SU-DHL-6 (cell line): ENCODE results near the gene TUBA4B.
"Not testable (repeated sequence)": the region's sequence is repeated elsewhere in the genome, so short reads cannot be mapped to it uniquely, and the experiment has no call there.

ENCODE experiments used
- H2AFZ ChIP-seq: fragments of 200-600 bp; sonication (generic); 2 replicates; pipeline ENCODE4 v1.6.1; 2014; ENCODE audit warnings: low read depth, mild to moderate bottlenecking, moderate library complexity, mixed read lengths, antibody characterized with exemption, low read length; ENCODE audit not compliant: severe bottlenecking
- H3F3A ChIP-seq: fragments of 200-600 bp; shearing (Covaris generic); 2 replicates; pipeline ENCODE4 v1.6.0; 2016; ENCODE audit warnings: antibody characterized with exemption, mild to moderate bottlenecking; ENCODE audit not compliant: insufficient read depth
- H3K27ac ChIP-seq: fragments of 200-600 bp; sonication (generic); 2 replicates; pipeline ENCODE4 v1.5.1; 2016; ENCODE audit warnings: low read depth, mild to moderate bottlenecking, low read length, moderate library complexity, mixed read lengths
- H3K27me3 ChIP-seq: fragments of 200-600 bp; sonication (generic), shearing (Covaris generic); 2 replicates; pipeline ENCODE4 v1.6.0; 2014; ENCODE audit warnings: mild to moderate bottlenecking, low read length
- H3K36me3 ChIP-seq: fragments of 200-600 bp; sonication (generic); 2 replicates; pipeline ENCODE4 v1.6.1; 2014; ENCODE audit warnings: mild to moderate bottlenecking, low read length, mixed read lengths
- H3K4me2 ChIP-seq: fragments of 300-600, 200-600 bp; shearing (Covaris generic), sonication (generic); 2 replicates; pipeline ENCODE4 v1.6.0; 2014; ENCODE audit warnings: low read length, low read depth, mild to moderate bottlenecking; ENCODE audit not compliant: poor library complexity, severe bottlenecking
- H3K4me3 ChIP-seq: fragments of 200-600 bp; sonication (generic); 2 replicates; pipeline ENCODE4 v1.5.1; 2014; ENCODE audit warnings: antibody characterized with exemption, low read length, mild to moderate bottlenecking, mixed read lengths; ENCODE audit not compliant: insufficient read depth, poor library complexity, severe bottlenecking
- H3K79me2 ChIP-seq: fragments of 200-600 bp; sonication (generic); 2 replicates; pipeline ENCODE4 v1.6.1; 2014; ENCODE audit warnings: mild to moderate bottlenecking, low read length, moderate library complexity; ENCODE audit not compliant: insufficient read depth
- H3K9ac ChIP-seq: fragments of 200-600 bp; sonication (generic); 2 replicates; pipeline ENCODE4 v1.7.0; 2014; ENCODE audit warnings: mild to moderate bottlenecking, low read length
- H3K9me2 ChIP-seq: fragments of 200-600 bp; sonication (generic); replicated peaks from 2 replicates; pipeline ENCODE4 v1.6.1; 2014; ENCODE audit warnings: low read length; ENCODE audit not compliant: insufficient read depth
- H3K9me3 ChIP-seq: fragments of 200-600 bp; sonication (generic); 2 replicates; pipeline ENCODE4 v1.6.1; 2014; ENCODE audit warnings: low read length, mixed read lengths; ENCODE audit not compliant: insufficient read depth
- H4K20me1 ChIP-seq: fragments of 200-600 bp; sonication (generic); 2 replicates; pipeline ENCODE4 v1.6.1; 2014; ENCODE audit warnings: low read depth, mild to moderate bottlenecking, antibody characterized with exemption, low read length, moderate library complexity, mixed read lengths
- CTCF ChIP-seq: fragments of 200-600 bp; sonication (generic); IDR thresholded peaks from one replicate; pipeline ENCODE4 v1.5.1; 2017; ENCODE audit warnings: antibody characterized with exemption, mild to moderate bottlenecking, low read length, moderate library complexity; ENCODE audit not compliant: insufficient read depth, poor library complexity, severe bottlenecking
- EZH2phosphoT487 ChIP-seq: fragments of 200-600 bp; sonication (generic), shearing (Covaris generic); conservative IDR thresholded peaks from 2 replicates; pipeline ENCODE4 v1.6.1; 2018; ENCODE audit warnings: mild to moderate bottlenecking, antibody characterized with exemption, low read length, moderate library complexity, mixed read lengths

Gene TUBA4B

GRCh38 chr2:219286436-219287115 is 33.5 kb downstream of the TUBA4B start:
- no peaks in the 10 kb centered on the region for H3F3A ChIP-seq
- no peaks in the 10 kb centered on the region for H3K79me2 ChIP-seq
- H3K36me3 ChIP-seq, result no peaks in the 10 kb centered on the region
- no peak overlapping the region for H3K9ac ChIP-seq
- no peaks in the 10 kb centered on the region for H3K27me3 ChIP-seq
- no peak overlapping the region for H3K4me3 ChIP-seq
- H2AFZ ChIP-seq, result no peak overlapping the region
- TF ChIP-seq CTCF (no peak), EZH2phosphoT487 (no peak)
- H3K9me2 ChIP-seq, result no peaks in the 10 kb centered on the region
- no peaks in the 10 kb centered on the region for H3K9me3 ChIP-seq
- no peak overlapping the region for H3K4me2 ChIP-seq
- H4K20me1 ChIP-seq, result no peaks in the 10 kb centered on the region
- no peak overlapping the region for H3K27ac ChIP-seq

DNA sequence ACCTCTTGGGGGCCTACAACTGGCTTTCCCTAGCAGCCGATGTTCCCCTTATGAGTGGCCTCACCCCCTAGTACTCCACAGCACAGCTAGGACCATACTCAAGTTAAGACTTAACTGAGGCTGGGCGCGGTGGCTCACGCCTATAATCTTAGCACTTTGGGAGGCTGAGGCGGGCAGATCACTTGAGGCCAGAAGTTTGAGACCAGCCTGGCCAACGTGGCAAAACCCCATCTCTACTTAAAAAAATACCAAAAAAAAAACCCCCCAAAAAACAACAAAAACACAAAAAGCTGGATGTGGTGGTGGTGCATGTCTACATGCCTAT is 34.0 kb downstream of the TUBA4B start:
- H3K79me2 ChIP-seq, H3F3A ChIP-seq, H3K36me3 ChIP-seq, H3K9me2 ChIP-seq, H3K4me3 ChIP-seq, H3K9me3 ChIP-seq, H3K27me3 ChIP-seq, H3K9ac ChIP-seq, H3K27ac ChIP-seq, H4K20me1 ChIP-seq, H2AFZ ChIP-seq, H3K4me2 ChIP-seq: not testable (repeated sequence)

GRCh38 chr2:219287580-219288265 is 34.7 kb downstream of the TUBA4B start:
- no peak overlapping the region for H3K4me2 ChIP-seq
- H3K27me3 ChIP-seq, result no peaks in the 10 kb centered on the region
- TF ChIP-seq EZH2phosphoT487 (no peak), CTCF (no peak)
- no peak overlapping the region for H3K4me3 ChIP-seq
- no peaks in the 10 kb centered on the region for H3K9me2 ChIP-seq
- no peaks in the 10 kb centered on the region for H4K20me1 ChIP-seq
- H3K36me3 ChIP-seq, result no peaks in the 10 kb centered on the region
- H3F3A ChIP-seq, result no peaks in the 10 kb centered on the region
- H3K9me3 ChIP-seq, result no peaks in the 10 kb centered on the region
- no peaks in the 10 kb centered on the region for H3K79me2 ChIP-seq
- no peak overlapping the region for H2AFZ ChIP-seq
- H3K9ac ChIP-seq, result no peak overlapping the region
- no peak overlapping the region for H3K27ac ChIP-seq

GRCh38 chr2:219289195-219289536 is 36.1 kb downstream of the TUBA4B start:
- Histone ChIP-seq H3K9ac (no peak overlapping the region), H3K9me2 (no peaks in the 10 kb centered on the region), H3K4me2 (no peak overlapping the region), H2AFZ (no peak overlapping the region), H3K79me2 (no peaks in the 10 kb centered on the region), H3K27ac (no peak overlapping the region), H3F3A (no peaks in the 10 kb centered on the region), H3K36me3 (no peaks in the 10 kb centered on the region), H4K20me1 (no peaks in the 10 kb centered on the region), H3K4me3 (no peak overlapping the region), H3K27me3 (no peaks in the 10 kb centered on the region), H3K9me3 (no peaks in the 10 kb centered on the region)
- no peak for TF ChIP-seq CTCF
- TF ChIP-seq EZH2phosphoT487, result no peak
